Nephron (organoid): ENCODE results near the gene ARAP3.

Experiments
- H3K27ac Mint-ChIP-seq, 3 experiments: 2 replicates each; pipeline ENCODE4 v1.8.0; 2020; ENCODE audit warnings: mixed read lengths in 3 of 3, mild to moderate bottlenecking in 2 of 3, moderate library complexity in 1 of 3
- H3K27me3 Mint-ChIP-seq: 2 replicates; pipeline ENCODE4 v1.8.0; 2021; ENCODE audit warnings: low read depth, mild to moderate bottlenecking, moderate library complexity, mixed read lengths
- H3K36me3 Mint-ChIP-seq: 2 replicates; pipeline ENCODE4 v1.8.0; 2020; ENCODE audit warnings: low read depth, mixed read lengths
- H3K4me1 Mint-ChIP-seq: 2 replicates; pipeline ENCODE4 v1.8.0; 2020; ENCODE audit warnings: mixed read lengths
- H3K4me3 Mint-ChIP-seq, 3 experiments: 2 replicates each; pipeline ENCODE4 v1.8.0; 2020; ENCODE audit warnings: mild to moderate bottlenecking in 3 of 3, mixed read lengths in 3 of 3, moderate library complexity in 2 of 3
- H3K9me3 Mint-ChIP-seq: 2 replicates; pipeline ENCODE4 v1.8.0; 2020; ENCODE audit warnings: mixed read lengths
- TF ChIP-seq, protein P1 (sequence below), 3 experiments: fragments of 200-600 bp; sonication (generic); IDR thresholded peaks; one replicate each; pipeline ENCODE4 v1.5.0; 2021; ENCODE audit warnings: antibody characterized with exemption in 3 of 3; ENCODE audit not compliant: unreplicated experiment in 3 of 3

ARAP3 gene

DNA sequence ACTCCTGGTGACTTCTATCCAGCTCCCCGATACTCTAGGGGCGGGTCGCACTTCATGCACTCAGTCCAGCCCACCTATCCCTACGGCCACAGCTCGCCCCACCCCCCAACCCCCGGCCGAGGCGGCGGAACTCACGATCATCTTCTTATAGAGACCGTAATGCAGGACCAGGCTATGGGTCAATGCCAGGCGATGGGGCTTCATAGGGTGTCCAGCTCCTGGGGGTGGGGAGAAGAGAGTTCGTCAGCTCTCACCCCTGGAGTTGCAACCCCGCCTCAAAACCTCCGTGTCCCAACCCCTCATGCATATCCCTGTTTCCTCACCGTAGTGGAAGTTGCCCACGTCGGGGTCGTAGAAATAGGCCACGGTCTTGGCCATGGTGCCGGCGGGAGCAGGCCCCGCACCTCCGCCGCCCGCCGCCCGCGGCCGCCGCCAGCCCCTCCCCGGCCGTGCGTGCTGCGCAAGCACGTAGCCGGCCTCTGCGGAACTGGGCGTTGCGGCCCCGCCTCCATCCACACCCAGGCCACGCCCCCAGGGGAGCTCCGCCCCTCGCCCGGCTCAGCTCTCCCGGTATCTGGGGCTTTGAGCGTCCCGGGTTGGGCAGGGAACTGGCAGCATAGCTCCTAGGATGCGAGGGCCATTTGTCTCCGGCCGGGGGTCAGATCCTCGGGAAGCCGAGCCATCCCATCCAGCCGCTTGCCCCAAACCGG, 45.5 kb downstream of the ARAP3 start, which contains the start of the genes HDAC3 and RELL2:
Gene HDAC3 (minus strand): TSS at position 437 of the 710 bp plus-strand sequence. CDS start 59 bp downstream, at position 378.
Gene RELL2 (plus strand): TSS at position 585 of the 710 bp plus-strand sequence. CDS start 1,229 bp downstream, outside the sequence.
- Mint-ChIP-seq H3K4me1 (peaks cover 18% of the 10 kb centered on the region), H3K36me3 (peaks cover 17% of the 10 kb centered on the region), H3K9me3 (no peaks in the 10 kb centered on the region), H3K27ac (peak within 1 kb of the TSS; percentile 42 to 84 (median 74)), H3K27me3 (peaks cover 14% of the 10 kb centered on the region), H3K4me3 (peak within 1 kb of the TSS; percentile 94 to 97 (median 96))
- TF ChIP-seq, protein P1, sequence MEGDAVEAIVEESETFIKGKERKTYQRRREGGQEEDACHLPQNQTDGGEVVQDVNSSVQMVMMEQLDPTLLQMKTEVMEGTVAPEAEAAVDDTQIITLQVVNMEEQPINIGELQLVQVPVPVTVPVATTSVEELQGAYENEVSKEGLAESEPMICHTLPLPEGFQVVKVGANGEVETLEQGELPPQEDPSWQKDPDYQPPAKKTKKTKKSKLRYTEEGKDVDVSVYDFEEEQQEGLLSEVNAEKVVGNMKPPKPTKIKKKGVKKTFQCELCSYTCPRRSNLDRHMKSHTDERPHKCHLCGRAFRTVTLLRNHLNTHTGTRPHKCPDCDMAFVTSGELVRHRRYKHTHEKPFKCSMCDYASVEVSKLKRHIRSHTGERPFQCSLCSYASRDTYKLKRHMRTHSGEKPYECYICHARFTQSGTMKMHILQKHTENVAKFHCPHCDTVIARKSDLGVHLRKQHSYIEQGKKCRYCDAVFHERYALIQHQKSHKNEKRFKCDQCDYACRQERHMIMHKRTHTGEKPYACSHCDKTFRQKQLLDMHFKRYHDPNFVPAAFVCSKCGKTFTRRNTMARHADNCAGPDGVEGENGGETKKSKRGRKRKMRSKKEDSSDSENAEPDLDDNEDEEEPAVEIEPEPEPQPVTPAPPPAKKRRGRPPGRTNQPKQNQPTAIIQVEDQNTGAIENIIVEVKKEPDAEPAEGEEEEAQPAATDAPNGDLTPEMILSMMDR (IDR thresholded peaks at IDR 0.05; ENCODE audit: unreplicated experiment in 3 of 3) = no peak

DNA sequence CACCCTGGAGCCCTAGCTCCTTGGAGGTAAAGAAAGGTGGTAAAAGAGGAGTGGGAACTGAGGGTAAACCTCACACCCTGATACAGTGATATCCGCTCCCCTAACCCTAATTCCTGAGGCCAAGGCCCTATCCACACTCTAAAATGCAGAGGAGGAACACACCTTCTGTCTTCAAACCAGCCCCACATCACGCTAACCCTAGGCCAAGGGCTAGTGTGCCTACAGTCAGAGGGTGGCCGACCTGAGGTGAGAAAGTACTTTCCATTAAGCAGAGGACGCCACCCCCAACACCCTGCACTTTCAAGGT, 46.0 kb downstream of the ARAP3 start:
- peaks cover 21% of the 10 kb centered on the region for H3K36me3 Mint-ChIP-seq
- TF ChIP-seq, protein P1 (IDR thresholded peaks at IDR 0.05; ENCODE audit: unreplicated experiment in 3 of 3) = no peak
- no peaks in the 10 kb centered on the region for H3K9me3 Mint-ChIP-seq

DNA sequence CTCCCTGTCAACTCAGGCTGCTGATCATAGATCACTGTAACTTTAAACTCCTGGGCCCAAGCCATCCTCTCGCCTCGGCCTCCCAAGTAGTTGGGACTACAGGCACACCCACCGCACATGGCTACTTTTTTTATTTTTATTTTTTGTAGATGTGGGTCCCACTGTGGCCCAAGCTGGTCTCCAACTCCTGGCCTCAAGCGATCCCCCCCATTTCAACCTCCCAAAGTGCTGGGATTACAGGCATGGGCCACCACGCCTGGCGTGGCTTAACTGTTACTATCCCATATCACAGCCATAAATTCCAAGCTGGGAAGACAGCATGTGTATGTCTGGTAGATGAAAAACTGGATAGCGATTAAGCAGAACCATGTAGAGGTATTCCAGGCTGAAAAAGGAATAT, 46.4 kb downstream of the ARAP3 start:
- Mint-ChIP-seq H3K27ac (peak overlapping the region; percentile 42 to 84 (median 74)), H3K4me1 (peaks cover 18% of the 10 kb centered on the region), H3K36me3 (peaks cover 21% of the 10 kb centered on the region), H3K27me3 (peaks cover 14% of the 10 kb centered on the region), H3K4me3 (peak overlapping the region; percentile 94 to 97 (median 96)), H3K9me3 (no peaks in the 10 kb centered on the region)
- TF ChIP-seq, protein P1 (IDR thresholded peaks at IDR 0.05; ENCODE audit: unreplicated experiment in 3 of 3) = no peak

More for the DNA sequence above, 46.0 kb downstream of the ARAP3 start:
- H3K4me1 Mint-ChIP-seq = peaks cover 18% of the 10 kb centered on the region
- H3K4me3 Mint-ChIP-seq = peak overlapping the region; percentile 94 to 97 (median 96)
- H3K27me3 Mint-ChIP-seq = peaks cover 14% of the 10 kb centered on the region
- peak overlapping the region; percentile 42 to 84 (median 74) for H3K27ac Mint-ChIP-seq

DNA sequence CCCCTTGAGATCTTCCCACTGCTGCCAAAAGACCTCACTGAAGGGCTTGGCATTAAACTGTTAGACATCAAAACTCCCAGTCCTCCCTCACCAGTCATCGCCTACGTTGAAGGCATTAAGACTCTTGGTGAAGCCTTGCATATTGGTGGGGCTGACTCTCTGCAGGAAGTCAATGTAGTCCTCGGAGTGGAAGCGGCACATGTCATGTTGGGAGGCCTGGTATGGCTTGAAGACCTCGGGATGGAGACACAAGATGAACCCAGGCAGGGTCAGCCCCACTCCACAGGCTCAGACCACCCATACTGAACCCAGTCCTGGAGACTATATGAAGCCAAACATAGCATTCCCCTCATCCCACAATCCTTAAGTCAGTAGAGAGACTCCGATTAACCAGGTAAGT, 47.3 kb downstream of the ARAP3 start:
- H3K36me3 Mint-ChIP-seq = peaks cover 26% of the 10 kb centered on the region
- no peaks in the 10 kb centered on the region for H3K9me3 Mint-ChIP-seq
- peaks cover 14% of the 10 kb centered on the region for H3K27me3 Mint-ChIP-seq
- TF ChIP-seq, protein P1 (IDR thresholded peaks at IDR 0.05; ENCODE audit: unreplicated experiment in 3 of 3) = no peak
- peak overlapping the region; percentile 94 to 97 (median 96) for H3K4me3 Mint-ChIP-seq
- peaks cover 18% of the 10 kb centered on the region for H3K4me1 Mint-ChIP-seq
- H3K27ac Mint-ChIP-seq = no peak overlapping the region

DNA sequence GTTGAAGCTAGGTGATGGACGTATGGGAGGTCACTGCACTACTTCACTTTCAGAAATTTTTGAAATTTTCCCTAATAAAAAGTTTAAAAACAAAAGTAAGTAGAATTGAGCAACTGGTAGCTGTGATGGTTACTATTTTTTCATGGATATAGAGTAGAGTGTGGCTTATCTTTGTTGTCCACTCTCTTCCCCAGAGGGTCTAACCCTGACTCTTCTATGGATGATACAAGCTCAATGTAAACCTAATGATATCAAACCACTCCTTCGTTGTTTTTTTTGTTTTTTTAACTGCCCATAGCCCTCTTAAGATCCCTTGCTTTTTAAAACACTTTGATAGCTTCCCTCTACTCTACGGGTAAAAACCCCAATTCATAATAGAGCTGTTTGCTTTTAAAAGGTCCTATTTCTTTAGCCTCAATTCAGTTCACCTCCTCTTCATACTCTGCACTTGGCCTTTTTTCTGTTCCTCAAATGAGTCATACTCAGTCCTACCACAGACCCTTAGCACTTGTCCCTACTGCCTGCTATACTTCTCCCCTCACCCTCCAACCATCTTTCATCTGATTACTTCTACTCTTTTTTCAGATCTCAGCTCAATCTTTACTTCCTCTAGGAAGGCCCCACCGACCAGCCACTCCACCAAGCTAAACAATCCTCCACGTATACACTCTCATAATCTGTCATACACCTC, 48.0 kb downstream of the ARAP3 start:
- Mint-ChIP-seq H3K4me1 (peaks cover 18% of the 10 kb centered on the region), H3K27me3 (peaks cover 10% of the 10 kb centered on the region), H3K27ac (no peak overlapping the region), H3K36me3 (peaks cover 34% of the 10 kb centered on the region), H3K4me3 (peak overlapping the region in 2 of 3 experiments; percentile 0 to 1), H3K9me3 (no peaks in the 10 kb centered on the region)
- TF ChIP-seq, protein P1 (IDR thresholded peaks at IDR 0.05; ENCODE audit: unreplicated experiment in 3 of 3) = no peak
